GM18526 (cell line): ENCODE data around the gene RBM34.

Experiments used
- POLR2A ChIP-seq: IDR thresholded peaks from 3 replicates; pipeline ENCODE4 v1.6.1; 2011; ENCODE audit not compliant: insufficient read length; ENCODE audit errors: extremely low read depth

Gene RBM34

GRCh38 chr1:235087906-235088305, 73.1 kb downstream of the RBM34 start:
- no peak for TF ChIP-seq POLR2A
